ENCODE data around the gene HS1BP3.
A peak's percentile ranks its signal among the peaks of the same experiment; 100 is the strongest.

Gene HS1BP3

GRCh38 chr2:20674974-20675679 is 24.2 kb upstream of the HS1BP3 start:
- H3K4me3 ChIP-seq (replicated peaks in 1 of 2; ENCODE audit: low read depth in 2 of 2, low read length in 2 of 2): no peak overlapping the region
- peak; percentile 84 to 89 for DNase-seq (ENCODE audit: low read depth in 2 of 2)
- TF ChIP-seq, protein P1, sequence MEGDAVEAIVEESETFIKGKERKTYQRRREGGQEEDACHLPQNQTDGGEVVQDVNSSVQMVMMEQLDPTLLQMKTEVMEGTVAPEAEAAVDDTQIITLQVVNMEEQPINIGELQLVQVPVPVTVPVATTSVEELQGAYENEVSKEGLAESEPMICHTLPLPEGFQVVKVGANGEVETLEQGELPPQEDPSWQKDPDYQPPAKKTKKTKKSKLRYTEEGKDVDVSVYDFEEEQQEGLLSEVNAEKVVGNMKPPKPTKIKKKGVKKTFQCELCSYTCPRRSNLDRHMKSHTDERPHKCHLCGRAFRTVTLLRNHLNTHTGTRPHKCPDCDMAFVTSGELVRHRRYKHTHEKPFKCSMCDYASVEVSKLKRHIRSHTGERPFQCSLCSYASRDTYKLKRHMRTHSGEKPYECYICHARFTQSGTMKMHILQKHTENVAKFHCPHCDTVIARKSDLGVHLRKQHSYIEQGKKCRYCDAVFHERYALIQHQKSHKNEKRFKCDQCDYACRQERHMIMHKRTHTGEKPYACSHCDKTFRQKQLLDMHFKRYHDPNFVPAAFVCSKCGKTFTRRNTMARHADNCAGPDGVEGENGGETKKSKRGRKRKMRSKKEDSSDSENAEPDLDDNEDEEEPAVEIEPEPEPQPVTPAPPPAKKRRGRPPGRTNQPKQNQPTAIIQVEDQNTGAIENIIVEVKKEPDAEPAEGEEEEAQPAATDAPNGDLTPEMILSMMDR (IDR thresholded peaks at IDR 0.05; ENCODE audit: low read depth, low read length): no peak

DNA sequence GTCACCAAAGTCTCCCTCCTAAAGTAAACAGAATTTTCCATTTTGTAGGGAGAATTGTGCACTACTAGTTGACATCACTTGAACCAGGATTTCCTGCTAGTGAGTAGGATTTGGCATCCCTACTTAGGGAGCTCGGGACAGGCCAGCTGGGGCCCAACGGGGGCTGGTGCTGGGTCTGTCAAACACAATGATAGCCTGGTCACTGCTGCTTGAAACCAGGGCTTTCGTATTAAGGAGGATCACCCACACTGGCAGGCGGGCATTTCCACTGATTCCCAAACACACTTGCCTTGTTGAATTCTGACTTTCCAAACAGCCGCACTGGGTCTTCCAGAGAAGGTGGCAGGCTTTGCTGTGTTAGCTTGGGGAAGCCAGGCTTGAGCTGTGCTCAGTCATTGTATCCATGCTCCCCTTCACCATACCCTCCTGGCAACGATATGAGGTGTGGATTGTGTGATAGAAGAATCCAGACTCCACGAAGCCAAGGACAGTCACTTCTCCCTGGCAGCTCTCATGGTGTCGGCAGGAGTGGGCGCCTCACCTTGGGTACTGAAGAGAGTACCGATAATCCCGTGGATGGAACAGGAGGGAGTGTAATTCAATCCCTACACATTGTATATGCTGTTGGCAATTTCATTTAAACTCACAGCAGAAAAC is 23.5 kb upstream of the HS1BP3 start:
- no peak overlapping the region for H3K4me3 ChIP-seq (replicated peaks in 1 of 2; ENCODE audit: low read depth in 2 of 2, low read length in 2 of 2)
- TF ChIP-seq, protein P1 (IDR thresholded peaks at IDR 0.05; ENCODE audit: low read depth, low read length): no peak
- no peak for DNase-seq (ENCODE audit: low read depth in 2 of 2)

GRCh38 chr2:20673686-20674308 is 22.9 kb upstream of the HS1BP3 start:
- no peak overlapping the region for H3K4me3 ChIP-seq (replicated peaks in 1 of 2; ENCODE audit: low read depth in 2 of 2, low read length in 2 of 2)
- no peak for DNase-seq (ENCODE audit: low read depth in 2 of 2)
- TF ChIP-seq, protein P1 (IDR thresholded peaks at IDR 0.05; ENCODE audit: low read depth, low read length): no peak

GRCh38 chr2:20672201-20672951 is 21.5 kb upstream of the HS1BP3 start:
- no peak for DNase-seq (ENCODE audit: low read depth in 2 of 2)

GRCh38 chr2:20671736-20672080 is 20.8 kb upstream of the HS1BP3 start:
- DNase-seq (ENCODE audit: low read depth in 2 of 2): no peak
- TF ChIP-seq, protein P1 (IDR thresholded peaks at IDR 0.05; ENCODE audit: low read depth, low read length): no peak
- no peak overlapping the region for H3K4me3 ChIP-seq (replicated peaks in 1 of 2; ENCODE audit: low read depth in 2 of 2, low read length in 2 of 2)

More at GRCh38 chr2:20672201-20672951, 21.5 kb upstream of the HS1BP3 start:
- TF ChIP-seq, protein P1 (IDR thresholded peaks at IDR 0.05; ENCODE audit: low read depth, low read length): no peak
- no peak overlapping the region for H3K4me3 ChIP-seq (replicated peaks in 1 of 2; ENCODE audit: low read depth in 2 of 2, low read length in 2 of 2)

DNA sequence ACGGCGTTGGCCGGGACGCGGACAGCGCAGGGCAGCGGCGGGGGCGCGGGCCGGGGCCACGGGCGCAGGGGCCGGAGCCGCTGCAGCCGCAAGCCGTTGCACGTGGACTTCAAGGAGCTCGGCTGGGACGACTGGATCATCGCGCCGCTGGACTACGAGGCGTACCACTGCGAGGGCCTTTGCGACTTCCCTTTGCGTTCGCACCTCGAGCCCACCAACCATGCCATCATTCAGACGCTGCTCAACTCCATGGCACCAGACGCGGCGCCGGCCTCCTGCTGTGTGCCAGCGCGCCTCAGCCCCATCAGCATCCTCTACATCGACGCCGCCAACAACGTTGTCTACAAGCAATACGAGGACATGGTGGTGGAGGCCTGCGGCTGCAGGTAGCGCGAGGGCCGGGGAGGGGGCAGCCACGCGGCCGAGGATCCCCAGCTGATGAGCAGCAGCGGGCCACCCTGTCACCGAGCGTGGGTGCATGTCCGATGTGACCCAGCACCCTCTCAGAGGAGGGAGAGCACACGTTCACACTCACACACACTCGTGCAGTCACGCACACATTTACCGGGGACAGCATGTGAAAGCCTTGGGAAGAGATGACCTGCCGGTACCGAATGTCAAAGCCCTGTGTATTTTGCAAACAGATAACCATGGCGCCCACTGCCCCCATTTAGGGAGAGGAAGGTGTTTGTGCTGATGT is 20.3 kb upstream of the HS1BP3 start:
- TF ChIP-seq, protein P1 (IDR thresholded peaks at IDR 0.05; ENCODE audit: low read depth, low read length): no peak
- no peak for DNase-seq (ENCODE audit: low read depth in 2 of 2)
- no peak overlapping the region for H3K4me3 ChIP-seq (replicated peaks in 1 of 2; ENCODE audit: low read depth in 2 of 2, low read length in 2 of 2)

All from cardiac fibroblast (primary cell).